ENCODE measurements around the gene INPP5B.

INPP5B gene

GRCh38 chr1:37836788-37837187 is 110.1 kb downstream of the INPP5B start:
- H3K4me3 ChIP-seq (ENCODE audit: low read depth, low read length), result no peak overlapping the region
- no peak for DNase-seq (ENCODE audit: low read depth)
- no peak for TF ChIP-seq CTCF (conservative IDR thresholded peaks at IDR 0.05; ENCODE audit: low read depth, low read length)

GRCh38 chr1:37831809-37832208 is 115.0 kb downstream of the INPP5B start:
- no peak for TF ChIP-seq CTCF (conservative IDR thresholded peaks at IDR 0.05; ENCODE audit: low read depth, low read length)
- H3K4me3 ChIP-seq (ENCODE audit: low read depth, low read length), result no peak overlapping the region
- no peak for DNase-seq (ENCODE audit: low read depth)

- DNase-seq (ENCODE audit: low read depth), result no peak
These were observed 115.7 kb downstream of the INPP5B start for GRCh38 chr1:37831109-37831508.

GRCh38 chr1:37828410-37829074 is 118.3 kb downstream of the INPP5B start:
- DNase-seq (ENCODE audit: low read depth), result no peak
- no peak for TF ChIP-seq CTCF (conservative IDR thresholded peaks at IDR 0.05; ENCODE audit: low read depth, low read length)
- no peak overlapping the region for H3K4me3 ChIP-seq (ENCODE audit: low read depth, low read length)

More at GRCh38 chr1:37831109-37831508, 115.7 kb downstream of the INPP5B start:
- no peak for TF ChIP-seq CTCF (conservative IDR thresholded peaks at IDR 0.05; ENCODE audit: low read depth, low read length)
- H3K4me3 ChIP-seq (ENCODE audit: low read depth, low read length), result no peak overlapping the region

GRCh38 chr1:37825506-37825905 is 121.3 kb downstream of the INPP5B start:
- no peak for DNase-seq (ENCODE audit: low read depth)
- no peak for TF ChIP-seq CTCF (conservative IDR thresholded peaks at IDR 0.05; ENCODE audit: low read depth, low read length)
- no peak overlapping the region for H3K4me3 ChIP-seq (ENCODE audit: low read depth, low read length)

- no peak for TF ChIP-seq CTCF (conservative IDR thresholded peaks at IDR 0.05; ENCODE audit: low read depth, low read length)
- H3K4me3 ChIP-seq (ENCODE audit: low read depth, low read length), result no peak overlapping the region
- no peak for DNase-seq (ENCODE audit: low read depth)
These were observed 122.9 kb downstream of the INPP5B start for GRCh38 chr1:37824001-37824400.
